Stimulated activated CD4-positive, alpha-beta T cell treated with anti-CD3 and anti-CD28 coated beads, TNF-alpha, amount 100 ng/mL, for 48 hours (primary cell): Measurements from ENCODE around the gene TDRD7.

Experiments
- DNase-seq, 3 donors: peaks; one replicate each; pipeline ENCODE4 v3.0.0-alpha.2; 2020; ENCODE audit warnings: low read depth in 3 of 3

The TDRD7 gene

GRCh38 chr9:97387936-97388684, 23.8 kb upstream of the TDRD7 start:
- DNase-seq: no peak

GRCh38 chr9:97388721-97389238, 23.1 kb upstream of the TDRD7 start:
- no peak for DNase-seq

- DNase-seq: no peak
These were observed 22.6 kb upstream of the TDRD7 start for GRCh38 chr9:97389249-97389648.

- no peak for DNase-seq
These were observed 21.0 kb upstream of the TDRD7 start for GRCh38 chr9:97390791-97391406.

GRCh38 chr9:97394881-97395280, 17.0 kb upstream of the TDRD7 start:
- DNase-seq: no peak

- DNase-seq: no peak
These were observed 16.2 kb upstream of the TDRD7 start for GRCh38 chr9:97395745-97396144.

- DNase-seq: no peak
These were observed 15.6 kb upstream of the TDRD7 start for GRCh38 chr9:97396256-97396655.

- peak in 1 of 3 donors; percentile 43 for DNase-seq
These were observed 14.7 kb upstream of the TDRD7 start for GRCh38 chr9:97397220-97397619.

GRCh38 chr9:97398999-97399758, 12.7 kb upstream of the TDRD7 start:
- peak; percentile 52 to 58 (median 55) for DNase-seq

- no peak for DNase-seq
These were observed 8.1 kb upstream of the TDRD7 start for GRCh38 chr9:97403746-97404316.

GRCh38 chr9:97405551-97405950, 6.3 kb upstream of the TDRD7 start:
- no peak for DNase-seq

GRCh38 chr9:97406620-97407177, 5.2 kb upstream of the TDRD7 start:
- no peak for DNase-seq

GRCh38 chr9:97408562-97408961, 3.3 kb upstream of the TDRD7 start:
- DNase-seq: no peak

- DNase-seq: no peak
These were observed 482 bp upstream of the TDRD7 start for GRCh38 chr9:97411440-97411788.

- no peak for DNase-seq
These were observed 910 bp downstream of the TDRD7 start for GRCh38 chr9:97412626-97413385.

- DNase-seq: no peak
These were observed 1.6 kb downstream of the TDRD7 start for GRCh38 chr9:97413462-97413861.

GRCh38 chr9:97415146-97415545, 3.2 kb downstream of the TDRD7 start:
- no peak for DNase-seq

- DNase-seq: no peak
These were observed 7.0 kb downstream of the TDRD7 start for GRCh38 chr9:97418880-97419279.

- no peak for DNase-seq
These were observed 7.5 kb downstream of the TDRD7 start for GRCh38 chr9:97419309-97419867.

GRCh38 chr9:97425336-97425972, 13.6 kb downstream of the TDRD7 start:
- no peak for DNase-seq

GRCh38 chr9:97425973-97426336, 14.1 kb downstream of the TDRD7 start:
- no peak for DNase-seq
